SK-N-SH treated with all-trans-retinoic acid at 6 μM for 48 hours (cell line): ENCODE measurements around the gene TCERG1L.

Source experiments
- ATAC-seq: fragments of 200-7000 bp; cut with Tn5 transposase; 3 replicates; pipeline ENCODE4 v1.9.1; 2020; ENCODE audit warnings: mild to moderate bottlenecking, moderate library complexity
- BACH2 ChIP-seq: fragments of 250-450 bp; sonication (Bioruptor Pico); IDR thresholded peaks from 2 replicates; pipeline ENCODE4 v1.9.0; 2021; ENCODE audit warnings: mild to moderate bottlenecking, borderline replicate concordance
- CREB5 ChIP-seq: fragments of 250-450 bp; sonication (Bioruptor Pico); IDR thresholded peaks from 2 replicates; pipeline ENCODE4 v1.5.1; 2020; ENCODE audit warnings: low read depth, mild to moderate bottlenecking, moderate library complexity
- CSDC2 ChIP-seq: fragments of 250-450 bp; sonication (Bioruptor Pico); IDR thresholded peaks from 2 replicates; pipeline ENCODE4 v1.5.0; 2020; ENCODE audit warnings: mild to moderate bottlenecking, moderate library complexity
- CSRNP3 ChIP-seq: fragments of 250-450 bp; sonication (Bioruptor Pico); IDR thresholded peaks from 2 replicates; pipeline ENCODE4 v1.5.1; 2021; ENCODE audit warnings: mild to moderate bottlenecking, moderate library complexity
- GLIS3 ChIP-seq: fragments of 250-450 bp; sonication (Bioruptor Pico); IDR thresholded peaks from 2 replicates; pipeline ENCODE4 v1.5.0; 2020; ENCODE audit warnings: mild to moderate bottlenecking, moderate library complexity
- ISL1 ChIP-seq: fragments of 250-450 bp; sonication (Bioruptor Pico); IDR thresholded peaks from 2 replicates; pipeline ENCODE4 v2.1.2; 2022; ENCODE audit warnings: mild to moderate bottlenecking, moderate library complexity
- OSR1 ChIP-seq: fragments of 250-450 bp; sonication (Bioruptor Pico); IDR thresholded peaks from 2 replicates; pipeline ENCODE4 v1.8.0; 2022; ENCODE audit warnings: moderate library complexity, mild to moderate bottlenecking, inconsistent platforms
- PATZ1 ChIP-seq: fragments of 250-450 bp; sonication (Bioruptor Pico); IDR thresholded peaks from 2 replicates; pipeline ENCODE4 v1.8.0; 2020; ENCODE audit warnings: mild to moderate bottlenecking, moderate library complexity, borderline replicate concordance
- POU6F1 ChIP-seq: fragments of 250-450 bp; sonication (Bioruptor Pico); IDR thresholded peaks from 2 replicates; pipeline ENCODE4 v1.8.0; 2021; ENCODE audit warnings: low read depth, mild to moderate bottlenecking, moderate library complexity, borderline replicate concordance
- PPARA ChIP-seq: fragments of 250-450 bp; sonication (Bioruptor Pico); IDR thresholded peaks from 2 replicates; pipeline ENCODE4 v1.5.0; 2020; ENCODE audit warnings: mild to moderate bottlenecking, borderline replicate concordance
- RARB ChIP-seq: fragments of 250-450 bp; sonication (Bioruptor Pico); IDR thresholded peaks from 2 replicates; pipeline ENCODE4 v1.8.0; 2021; ENCODE audit warnings: mild to moderate bottlenecking, moderate library complexity
- SNAI2 ChIP-seq: fragments of 250-450 bp; sonication (Bioruptor Pico); IDR thresholded peaks from 2 replicates; pipeline ENCODE4 v1.5.0; 2020; ENCODE audit warnings: mild to moderate bottlenecking, moderate library complexity
- TOX ChIP-seq: fragments of 250-450 bp; sonication (Bioruptor Pico); IDR thresholded peaks from 2 replicates; pipeline ENCODE4 v1.8.0; 2021; ENCODE audit warnings: mild to moderate bottlenecking, moderate library complexity, borderline replicate concordance
- TSHZ2 ChIP-seq: fragments of 250-450 bp; sonication (Bioruptor Pico); IDR thresholded peaks from 2 replicates; pipeline ENCODE4 v1.5.0; 2020; ENCODE audit warnings: mild to moderate bottlenecking, moderate library complexity
- ZC3H10 ChIP-seq: fragments of 250-450 bp; sonication (Bioruptor Pico); IDR thresholded peaks from 2 replicates; pipeline ENCODE4 v1.5.1; 2021; ENCODE audit warnings: mild to moderate bottlenecking, moderate library complexity
- ZFP3 ChIP-seq: fragments of 250-450 bp; sonication (Bioruptor Pico); IDR thresholded peaks from 2 replicates; pipeline ENCODE4 v1.5.0; 2020; ENCODE audit warnings: mild to moderate bottlenecking, moderate library complexity
- ZFP30 ChIP-seq: fragments of 450-650 bp; formaldehyde crosslinking; IDR thresholded peaks from 2 replicates; pipeline ENCODE4 v1.5.0; 2022; ENCODE audit warnings: mild to moderate bottlenecking, moderate library complexity
- ZNF565 ChIP-seq: fragments of 450-650 bp; formaldehyde crosslinking; conservative IDR thresholded peaks from 2 replicates; pipeline ENCODE4 v1.5.0; 2020; ENCODE audit warnings: low read depth, mild to moderate bottlenecking, moderate library complexity
- ZNF70 ChIP-seq: fragments of 450-650 bp; formaldehyde crosslinking; IDR thresholded peaks from 2 replicates; pipeline ENCODE4 v1.5.0; 2020; ENCODE audit warnings: mild to moderate bottlenecking, moderate library complexity
- ZNF8 ChIP-seq: fragments of 450-650 bp; formaldehyde crosslinking; IDR thresholded peaks from 2 replicates; pipeline ENCODE4 v1.5.0; 2020; ENCODE audit warnings: mild to moderate bottlenecking, moderate library complexity

Gene TCERG1L

GRCh38 chr10:131148270-131148669 is 163.3 kb downstream of the TCERG1L start (continued):
- TF ChIP-seq CREB5 (CRISPR knock-in tag) (no peak), ZC3H10 (no peak), ZNF565 (CRISPR knock-in tag) (no peak), POU6F1 (CRISPR knock-in tag) (no peak)
- TF ChIP-seq, all 23 proteins: peak for 0

- no peak for TF ChIP-seq SNAI2
- ATAC-seq, result no peak
Observed at GRCh38 chr10:131147301-131147975, 164.1 kb downstream of the TCERG1L start.

- ATAC-seq, result no peak
- TF ChIP-seq ZFP3 (CRISPR knock-in tag) (no peak), CSRNP3 (CRISPR knock-in tag) (no peak), RARB (CRISPR knock-in tag) (no peak), ZNF565 (CRISPR knock-in tag) (no peak), GLIS3 (CRISPR knock-in tag) (no peak), ZC3H10 (no peak), ZFP30 (CRISPR knock-in tag) (no peak), CSDC2 (no peak), POU6F1 (CRISPR knock-in tag) (no peak), ZNF8 (no peak), TSHZ2 (no peak), BACH2 (no peak), PATZ1 (no peak)
Observed at GRCh38 chr10:131146790-131147189, 164.7 kb downstream of the TCERG1L start.

GRCh38 chr10:131145756-131146155 is 165.8 kb downstream of the TCERG1L start:
- no peak for ATAC-seq
- TF ChIP-seq ZNF565 (CRISPR knock-in tag) (no peak), TOX (CRISPR knock-in tag) (no peak), GLIS3 (CRISPR knock-in tag) (no peak), OSR1 (CRISPR knock-in tag) (no peak), ISL1 (CRISPR knock-in tag) (no peak), TSHZ2 (no peak), ZNF70 (CRISPR knock-in tag) (no peak), ZFP30 (CRISPR knock-in tag) (no peak), PPARA (no peak), CSDC2 (no peak), ZFP3 (CRISPR knock-in tag) (no peak), PATZ1 (no peak)
